Sigmoid colon (tissue), 4 donors: ENCODE results near the gene EN2.

Experiments
- CTCF ChIP-seq, 4 experiments: fragments of 450-650 bp in 3 of 4; fragments of 200-600 bp in 1 of 4; IDR thresholded peaks; one replicate each; pipeline ENCODE4 v1.5.1; 2016 to 2019; ENCODE audit warnings: antibody characterized with exemption in 4 of 4, mild to moderate bottlenecking in 3 of 4, moderate library complexity in 2 of 4
- EP300 ChIP-seq, 4 donors: sonication (generic); formaldehyde crosslinking; IDR thresholded peaks; one replicate each; pipeline ENCODE4 v1.6.1; 2017; ENCODE audit warnings: antibody characterized with exemption in 4 of 4
- POLR2A ChIP-seq, 2 donors: fragments of 450-650 bp; IDR thresholded peaks; one replicate each; pipeline ENCODE4 v1.6.1; 2016; ENCODE audit warnings: antibody characterized with exemption in 2 of 2, mild to moderate bottlenecking in 2 of 2, moderate library complexity in 2 of 2

GRCh38 chr7:155487509-155488482 is 29.9 kb downstream of the EN2 start:
- no peak for TF ChIP-seq CTCF (IDR thresholded peaks at IDR 0.05)
- no peak for TF ChIP-seq POLR2A (IDR thresholded peaks at IDR 0.05)
- TF ChIP-seq EP300 (IDR thresholded peaks at IDR 0.05) = no peak
